Right lobe of liver (tissue), 4 donors: ENCODE results near the gene ZNF302.

Experiments
- CTCF ChIP-seq, 4 donors: fragments of 200-600 bp in 3 of 4; fragments of 450-650 bp in 1 of 4; IDR thresholded peaks; one replicate each; pipeline versions ENCODE4 v1.5.1 to v1.8.0; 2016 to 2022; ENCODE audit warnings: antibody characterized with exemption in 4 of 4, mild to moderate bottlenecking in 2 of 4
- POLR2A ChIP-seq: fragments of 450-650 bp; IDR thresholded peaks from one replicate; pipeline ENCODE4 v1.6.1; 2017; ENCODE audit warnings: antibody characterized with exemption, mild to moderate bottlenecking
- donor health status: DM: no; HTN: no; CAD: no.
- donor health status: DM: no; HTN: no; CAD: no.
- donor health status: DM: no; HTN: yes; CAD: no.

- no peak for TF ChIP-seq POLR2A
- no peak for TF ChIP-seq CTCF (IDR thresholded peaks at IDR 0.05)
Measured at GRCh38 chr19:34715357-34715756, 37.9 kb downstream of the ZNF302 start.
